ENCODE measurements around the gene CACNA1G.

The CACNA1G gene

DNA sequence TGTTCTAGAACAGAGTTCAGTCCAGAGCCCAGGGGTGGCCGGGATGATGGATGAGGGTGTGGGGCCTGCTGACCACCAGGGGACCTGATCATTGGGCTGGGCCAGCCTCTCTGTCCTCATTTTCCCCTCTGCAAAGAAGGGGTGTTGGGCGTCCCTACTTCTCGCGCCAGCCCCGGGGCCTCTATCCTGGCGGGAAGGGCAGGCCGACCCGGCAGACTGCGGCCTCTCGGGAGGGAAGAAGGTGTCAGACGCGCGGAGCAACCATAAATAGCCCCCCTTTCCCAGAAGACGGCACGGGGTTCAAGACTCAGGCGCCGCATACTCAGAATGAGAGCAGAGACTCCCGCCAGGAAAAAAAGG is 2.0 kb upstream of the CACNA1G start:
- in situ Hi-C loops (cut with MboI; ENCODE audit: low sequenced_read_pairs, unreplicated experiment): loop anchor here (10.0 kb wide), 1 partner anchor 56 kb away; no protein-coding TSS in a partner anchor
- TF ChIP-seq, protein P1, sequence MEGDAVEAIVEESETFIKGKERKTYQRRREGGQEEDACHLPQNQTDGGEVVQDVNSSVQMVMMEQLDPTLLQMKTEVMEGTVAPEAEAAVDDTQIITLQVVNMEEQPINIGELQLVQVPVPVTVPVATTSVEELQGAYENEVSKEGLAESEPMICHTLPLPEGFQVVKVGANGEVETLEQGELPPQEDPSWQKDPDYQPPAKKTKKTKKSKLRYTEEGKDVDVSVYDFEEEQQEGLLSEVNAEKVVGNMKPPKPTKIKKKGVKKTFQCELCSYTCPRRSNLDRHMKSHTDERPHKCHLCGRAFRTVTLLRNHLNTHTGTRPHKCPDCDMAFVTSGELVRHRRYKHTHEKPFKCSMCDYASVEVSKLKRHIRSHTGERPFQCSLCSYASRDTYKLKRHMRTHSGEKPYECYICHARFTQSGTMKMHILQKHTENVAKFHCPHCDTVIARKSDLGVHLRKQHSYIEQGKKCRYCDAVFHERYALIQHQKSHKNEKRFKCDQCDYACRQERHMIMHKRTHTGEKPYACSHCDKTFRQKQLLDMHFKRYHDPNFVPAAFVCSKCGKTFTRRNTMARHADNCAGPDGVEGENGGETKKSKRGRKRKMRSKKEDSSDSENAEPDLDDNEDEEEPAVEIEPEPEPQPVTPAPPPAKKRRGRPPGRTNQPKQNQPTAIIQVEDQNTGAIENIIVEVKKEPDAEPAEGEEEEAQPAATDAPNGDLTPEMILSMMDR (IDR thresholded peaks at IDR 0.05; ENCODE audit: borderline replicate concordance, control extremely low read depth, extremely low read depth, insufficient read depth, missing control alignments): no peak
- DNase-seq (ENCODE audit: low spot score): no peak

DNA sequence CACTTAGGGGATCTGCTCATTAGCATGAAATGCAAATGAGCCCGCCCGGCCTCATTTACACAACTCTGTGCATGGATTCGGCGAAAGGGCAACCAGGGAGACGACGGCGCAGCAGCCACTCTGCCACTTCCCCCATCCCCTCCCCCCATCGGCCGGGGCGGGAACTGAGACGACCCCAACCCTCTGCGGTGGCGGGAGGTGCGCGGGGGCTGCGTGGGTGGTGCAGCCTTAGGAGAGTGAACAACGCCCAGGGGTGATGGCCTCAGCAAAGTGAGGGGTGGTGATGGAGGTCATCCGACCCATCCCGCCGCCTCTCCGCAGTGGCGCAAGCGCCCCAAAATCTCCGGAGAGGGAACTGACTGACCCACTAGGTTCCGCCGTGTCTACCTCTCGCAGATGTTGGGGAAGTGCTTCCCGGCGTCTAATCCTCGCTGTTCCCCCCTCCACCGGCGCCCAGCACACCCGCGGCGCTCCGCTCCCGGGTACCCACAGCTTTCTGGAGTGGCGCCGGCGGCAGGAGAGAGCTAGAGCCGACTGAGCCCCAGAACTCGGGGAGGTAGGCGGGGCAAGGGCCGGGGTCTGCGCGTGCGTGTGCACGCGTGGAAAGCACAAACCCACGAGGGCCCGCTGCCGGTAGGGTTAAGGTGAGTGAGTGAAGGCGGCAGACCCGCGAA is 1.4 kb upstream of the CACNA1G start:
- in situ Hi-C loops (cut with MboI; ENCODE audit: low sequenced_read_pairs, unreplicated experiment): loop anchor here (10.0 kb wide), 1 partner anchor 56 kb away; no protein-coding TSS in a partner anchor
- DNase-seq (ENCODE audit: low spot score): no peak
- TF ChIP-seq, protein P1 (IDR thresholded peaks at IDR 0.05; ENCODE audit: borderline replicate concordance, control extremely low read depth, extremely low read depth, insufficient read depth, missing control alignments): no peak

DNA sequence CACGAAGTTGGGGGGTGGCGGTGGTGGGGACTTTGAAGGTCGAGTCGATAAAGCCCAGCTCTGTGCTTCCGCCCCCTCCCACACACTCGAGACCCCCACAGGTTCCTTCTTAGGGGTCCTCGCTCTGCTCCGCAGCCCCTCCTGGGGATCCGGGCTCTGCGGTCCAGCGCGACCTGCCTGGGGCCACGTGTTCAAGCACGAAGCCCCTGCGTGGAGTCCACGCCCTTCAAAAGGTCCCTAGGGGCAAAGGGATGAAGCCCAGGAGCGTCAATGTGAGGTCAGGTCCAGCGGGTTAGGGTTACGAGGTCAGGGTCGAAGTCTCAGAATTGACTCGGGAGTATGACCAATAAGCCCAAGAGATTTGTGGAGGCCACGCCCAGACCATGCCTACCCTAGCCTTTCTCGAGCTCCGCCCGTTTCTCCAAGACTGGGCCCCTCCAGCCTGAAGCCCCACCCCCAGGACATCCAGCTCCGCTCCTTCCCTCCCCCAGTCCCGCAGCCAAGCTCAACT is 786 bp upstream of the CACNA1G start:
- peak; percentile 66 for DNase-seq (ENCODE audit: low spot score)
- TF ChIP-seq, protein P1 (IDR thresholded peaks at IDR 0.05; ENCODE audit: borderline replicate concordance, control extremely low read depth, extremely low read depth, insufficient read depth, missing control alignments): no peak
- in situ Hi-C loops (cut with MboI; ENCODE audit: low sequenced_read_pairs, unreplicated experiment): loop anchor here (10.0 kb wide), 1 partner anchor 55 kb away; no protein-coding TSS in a partner anchor

DNA sequence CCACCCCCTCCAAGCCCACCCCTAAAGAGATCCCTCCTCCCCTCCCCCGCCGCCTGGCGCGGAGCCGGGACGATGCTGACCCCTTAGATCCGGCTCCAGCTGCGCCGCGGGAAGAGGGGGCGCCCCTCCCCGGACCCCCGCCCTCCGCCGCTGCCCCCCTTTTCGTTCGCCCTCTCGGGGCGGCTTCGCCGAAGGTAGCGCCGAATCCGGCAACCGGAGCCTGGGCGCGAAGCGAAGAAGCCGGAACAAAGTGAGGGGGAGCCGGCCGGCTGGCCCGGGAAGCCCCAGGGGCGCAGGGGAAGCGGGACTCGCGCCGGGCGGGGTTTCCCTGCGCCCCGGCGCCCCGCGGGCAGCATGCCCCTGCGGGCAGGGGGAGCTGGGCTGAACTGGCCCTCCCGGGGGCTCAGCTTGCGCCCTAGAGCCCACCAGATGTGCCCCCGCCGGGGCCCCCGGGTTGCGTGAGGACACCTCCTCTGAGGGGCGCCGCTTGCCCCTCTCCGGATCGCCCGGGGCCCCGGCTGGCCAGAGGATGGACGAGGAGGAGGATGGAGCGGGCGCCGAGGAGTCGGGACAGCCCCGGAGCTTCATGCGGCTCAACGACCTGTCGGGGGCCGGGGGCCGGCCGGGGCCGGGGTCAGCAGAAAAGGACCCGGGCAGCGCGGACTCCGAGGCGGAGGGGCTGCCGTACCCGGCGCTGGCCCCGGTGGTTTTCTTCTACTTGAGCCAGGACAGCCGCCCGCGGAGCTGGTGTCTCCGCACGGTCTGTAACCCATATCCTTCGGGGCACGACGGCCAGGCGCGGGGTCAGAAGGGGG is 623 bp downstream of the CACNA1G start:
- peak; percentile 73 for DNase-seq (ENCODE audit: low spot score)
- TF ChIP-seq, protein P1 (IDR thresholded peaks at IDR 0.05; ENCODE audit: borderline replicate concordance, control extremely low read depth, extremely low read depth, insufficient read depth, missing control alignments): no peak
- in situ Hi-C loops (cut with MboI; ENCODE audit: low sequenced_read_pairs, unreplicated experiment): no loop called here

DNA sequence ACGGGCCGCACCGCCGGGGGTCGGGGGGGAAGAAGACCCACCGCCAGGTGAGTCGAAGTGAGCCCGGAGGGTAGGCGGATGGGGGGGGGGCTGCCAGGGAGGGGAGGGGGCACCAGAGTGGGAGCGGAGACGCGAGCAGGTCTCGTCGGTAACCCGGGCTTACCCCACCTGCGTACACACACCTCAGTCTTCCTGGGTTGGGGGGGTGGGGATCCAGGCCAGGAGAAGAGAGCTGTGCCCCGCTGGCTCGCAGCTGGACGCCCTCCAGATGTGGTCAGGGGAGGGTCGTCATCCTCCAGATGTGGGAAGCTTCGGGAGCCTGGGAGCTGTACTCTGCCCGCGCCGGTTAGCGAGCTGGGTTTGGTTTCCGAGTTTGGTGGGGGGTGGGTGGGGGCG is 1.2 kb downstream of the CACNA1G start:
- DNase-seq (ENCODE audit: low spot score): no peak
- TF ChIP-seq, protein P1 (IDR thresholded peaks at IDR 0.05; ENCODE audit: borderline replicate concordance, control extremely low read depth, extremely low read depth, insufficient read depth, missing control alignments): no peak
- in situ Hi-C loops (cut with MboI; ENCODE audit: low sequenced_read_pairs, unreplicated experiment): no loop called here

DNA sequence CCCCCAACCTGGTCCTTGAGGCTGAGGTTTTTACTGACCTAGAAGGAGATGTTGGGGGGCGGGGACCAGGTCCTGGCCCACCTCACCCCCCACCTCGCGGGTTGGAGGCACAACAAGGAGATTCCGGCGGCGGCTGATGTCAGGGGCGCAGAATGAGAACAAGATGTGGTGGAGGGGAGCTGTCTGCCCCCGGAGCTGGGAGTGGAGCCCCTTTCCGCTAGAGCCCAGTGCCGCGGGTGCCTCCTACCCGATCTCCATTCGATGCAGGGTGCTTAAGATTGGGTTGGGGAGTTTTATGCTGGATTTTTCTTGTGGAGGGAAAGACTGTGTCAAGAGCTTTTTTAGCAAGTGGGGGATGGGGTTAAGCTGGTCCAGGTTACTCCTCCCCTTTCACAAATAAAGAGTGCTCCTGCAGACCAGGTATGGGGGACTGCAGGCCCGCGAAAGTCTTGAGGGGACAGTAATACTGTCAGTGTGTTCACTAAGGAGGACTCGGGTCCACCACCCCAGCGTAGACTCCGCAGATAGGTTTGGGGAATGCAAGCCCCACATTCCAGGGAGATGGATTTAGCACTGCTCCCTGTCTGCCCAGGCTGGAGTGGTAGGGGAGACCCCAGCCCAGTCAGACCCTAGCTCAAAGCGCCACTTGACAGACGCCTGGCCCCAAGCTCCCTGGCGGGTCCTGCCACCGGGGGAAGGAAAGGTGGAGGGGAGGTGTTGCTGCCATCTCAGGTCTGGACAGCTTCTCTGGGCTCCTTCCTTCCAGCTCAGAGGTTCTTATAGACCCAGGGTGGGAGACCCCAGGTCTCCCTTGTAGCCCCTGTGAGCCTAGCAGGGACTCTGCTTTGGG is 2.0 kb downstream of the CACNA1G start:
- no peak for DNase-seq (ENCODE audit: low spot score)
- in situ Hi-C loops (cut with MboI; ENCODE audit: low sequenced_read_pairs, unreplicated experiment): no loop called here
- TF ChIP-seq, protein P1 (IDR thresholded peaks at IDR 0.05; ENCODE audit: borderline replicate concordance, control extremely low read depth, extremely low read depth, insufficient read depth, missing control alignments): no peak
